Gastroesophageal sphincter (tissue), 3 donors: ENCODE results near the gene SHANK3.

Experiments used
- CTCF ChIP-seq, 4 experiments: fragments of 200-600 bp in 2 of 4; fragments of 450-650 bp in 2 of 4; sonication (generic) in 1 of 4; IDR thresholded peaks; one replicate each; pipeline ENCODE4 v1.5.1; 2017 to 2019; ENCODE audit warnings: antibody characterized with exemption in 4 of 4, mild to moderate bottlenecking in 2 of 4, moderate library complexity in 2 of 4
- EP300 ChIP-seq: sonication (generic); formaldehyde crosslinking; IDR thresholded peaks from one replicate; pipeline ENCODE4 v1.6.1; 2017; ENCODE audit warnings: antibody characterized with exemption, mild to moderate bottlenecking
- POLR2A ChIP-seq, 2 donors: fragments of 450-650 bp; IDR thresholded peaks; one replicate each; pipeline ENCODE4 v1.6.1; 2017; ENCODE audit warnings: antibody characterized with exemption in 2 of 2, mild to moderate bottlenecking in 2 of 2, moderate library complexity in 1 of 2
- POLR2AphosphoS5 ChIP-seq: sonication (generic); formaldehyde crosslinking; IDR thresholded peaks from one replicate; pipeline ENCODE4 v1.6.1; 2017; ENCODE audit warnings: antibody characterized with exemption

DNA sequence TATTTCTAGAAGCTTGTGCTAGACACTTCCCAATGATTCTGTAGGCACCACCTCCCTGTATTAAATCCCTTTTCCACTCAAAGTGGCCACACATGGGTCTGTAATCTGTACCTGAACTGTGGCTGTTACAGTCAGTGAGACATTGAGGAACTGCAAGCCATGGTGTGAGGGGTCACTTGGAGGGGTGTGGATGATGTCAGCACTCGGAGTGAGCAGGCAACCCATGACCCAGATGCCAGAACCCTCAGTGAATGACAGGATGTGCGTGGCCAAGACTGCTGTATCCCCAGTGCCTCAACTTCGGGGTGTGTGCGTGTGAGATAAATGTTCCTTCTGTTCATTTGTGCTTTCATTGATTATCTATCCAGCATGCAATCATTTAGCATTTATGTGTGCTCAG lies 14.7 kb upstream of the SHANK3 start:
- TF ChIP-seq CTCF (IDR thresholded peaks at IDR 0.05) (no peak), EP300 (no peak), POLR2AphosphoS5 (no peak), POLR2A (IDR thresholded peaks at IDR 0.05) (no peak)
